ENCODE measurements around the gene PGAP1. TPM values are rescaled to one million over a fixed set of nuclear protein-coding genes. Genes with fewer than 3 reads are reported as not detected.

The PGAP1 gene
- total and polyA plus RNA-seq, 8 donors, result 0.56 to 56.9 (median 3.1) TPM

- no peak for DNase-seq
- H3K27me3 ChIP-seq, result no peaks in the 10 kb centered on the region
- H3K4me1 ChIP-seq, result no peaks in the 10 kb centered on the region
- no peak overlapping the region for H3K4me3 ChIP-seq
- H3K36me3 ChIP-seq, result peaks cover 0 to 55% (median 36%) of the 10 kb centered on the region in 4 donors
- H3K9me3 ChIP-seq, result no peaks in the 10 kb centered on the region
- TF ChIP-seq EP300 (IDR thresholded peaks at IDR 0.05) (no peak), POLR2AphosphoS5 (IDR thresholded peaks at IDR 0.05) (no peak), POLR2A (IDR thresholded peaks at IDR 0.05) (no peak)
- TF ChIP-seq, protein P1, sequence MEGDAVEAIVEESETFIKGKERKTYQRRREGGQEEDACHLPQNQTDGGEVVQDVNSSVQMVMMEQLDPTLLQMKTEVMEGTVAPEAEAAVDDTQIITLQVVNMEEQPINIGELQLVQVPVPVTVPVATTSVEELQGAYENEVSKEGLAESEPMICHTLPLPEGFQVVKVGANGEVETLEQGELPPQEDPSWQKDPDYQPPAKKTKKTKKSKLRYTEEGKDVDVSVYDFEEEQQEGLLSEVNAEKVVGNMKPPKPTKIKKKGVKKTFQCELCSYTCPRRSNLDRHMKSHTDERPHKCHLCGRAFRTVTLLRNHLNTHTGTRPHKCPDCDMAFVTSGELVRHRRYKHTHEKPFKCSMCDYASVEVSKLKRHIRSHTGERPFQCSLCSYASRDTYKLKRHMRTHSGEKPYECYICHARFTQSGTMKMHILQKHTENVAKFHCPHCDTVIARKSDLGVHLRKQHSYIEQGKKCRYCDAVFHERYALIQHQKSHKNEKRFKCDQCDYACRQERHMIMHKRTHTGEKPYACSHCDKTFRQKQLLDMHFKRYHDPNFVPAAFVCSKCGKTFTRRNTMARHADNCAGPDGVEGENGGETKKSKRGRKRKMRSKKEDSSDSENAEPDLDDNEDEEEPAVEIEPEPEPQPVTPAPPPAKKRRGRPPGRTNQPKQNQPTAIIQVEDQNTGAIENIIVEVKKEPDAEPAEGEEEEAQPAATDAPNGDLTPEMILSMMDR (IDR thresholded peaks at IDR 0.05), result no peak
- intact Hi-C loops (cut with DNase I; ENCODE audit: low total_unique reads), result no loop called here
- 89 to 99% (median 93%) methylated on average over 3 of the region's 3 CpGs for WGBS, 5 donors
- H3K27ac ChIP-seq, result no peak overlapping the region
Measured at GRCh38 chr2:196899976-196900375, 26.5 kb downstream of the PGAP1 start.

- DNase-seq, result no peak
- Histone ChIP-seq H3K4me1 (no peaks in the 10 kb centered on the region), H3K9me3 (no peaks in the 10 kb centered on the region), H3K36me3 (peaks cover 0 to 50% (median 21%) of the 10 kb centered on the region in 4 donors), H3K27ac (no peak overlapping the region), H3K4me3 (no peak overlapping the region), H3K27me3 (no peaks in the 10 kb centered on the region)
- intact Hi-C loops (cut with DNase I; ENCODE audit: low total_unique reads), result no loop called here
- WGBS, 5 donors, result 70 to 81% (median 76%) methylated on average over 2 of the region's 2 CpGs
- TF ChIP-seq POLR2A (IDR thresholded peaks at IDR 0.05), result no peak
- TF ChIP-seq, protein P1 (IDR thresholded peaks at IDR 0.05), result no peak
- TF ChIP-seq EP300 (IDR thresholded peaks at IDR 0.05), result no peak
- TF ChIP-seq POLR2AphosphoS5 (IDR thresholded peaks at IDR 0.05), result no peak
Measured at GRCh38 chr2:196891136-196891535, 35.4 kb downstream of the PGAP1 start.

DNA sequence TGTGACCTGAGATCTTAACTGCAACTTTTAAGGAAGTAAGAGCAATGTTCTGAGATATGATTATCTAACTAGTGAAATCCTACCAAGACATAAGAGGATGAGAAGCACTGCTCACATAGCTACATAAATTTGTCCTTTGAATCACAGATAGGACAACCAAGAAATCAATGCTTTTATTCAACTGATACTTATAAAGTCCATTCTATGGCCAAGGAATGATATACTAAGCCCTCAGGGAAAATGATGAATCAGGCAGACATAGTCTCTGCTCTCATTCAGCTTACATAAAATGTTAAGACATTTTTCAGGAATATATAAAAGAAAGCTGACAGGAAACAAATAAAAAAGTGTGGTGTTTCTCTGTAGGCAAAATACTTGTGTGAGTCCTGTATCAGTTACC is 39.1 kb downstream of the PGAP1 start:
- no peak overlapping the region for H3K4me3 ChIP-seq
- no peak for TF ChIP-seq POLR2A (IDR thresholded peaks at IDR 0.05)
- TF ChIP-seq, protein P1 (IDR thresholded peaks at IDR 0.05), result no peak
- no peak for TF ChIP-seq EP300 (IDR thresholded peaks at IDR 0.05)
- TF ChIP-seq POLR2AphosphoS5 (IDR thresholded peaks at IDR 0.05), result no peak
- no peaks in the 10 kb centered on the region for H3K9me3 ChIP-seq

DNA sequence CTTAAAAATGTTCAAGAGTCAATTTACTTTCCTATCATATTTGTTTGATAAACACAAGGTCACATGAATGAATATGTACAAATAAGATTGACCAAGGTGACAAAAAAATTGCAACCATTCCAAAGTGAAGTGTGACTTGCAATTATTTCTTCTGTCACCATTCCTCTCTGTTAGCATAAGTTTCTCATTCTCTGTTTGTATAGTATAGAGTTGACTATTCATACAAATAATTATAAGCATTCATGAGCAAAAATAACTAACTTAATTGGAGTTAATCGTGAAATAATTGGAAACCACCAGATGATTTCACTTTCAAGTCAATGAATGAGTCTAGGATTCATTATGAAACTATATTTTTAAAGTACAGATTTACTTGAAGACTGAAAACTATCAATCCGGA is 42.1 kb downstream of the PGAP1 start:
- no peaks in the 10 kb centered on the region for H3K9me3 ChIP-seq
- intact Hi-C loops (cut with DNase I; ENCODE audit: low total_unique reads), result no loop called here
- 81 to 84% (median 82%) methylated on average over 2 of the region's 2 CpGs for WGBS, 5 donors
- no peak for TF ChIP-seq EP300 (IDR thresholded peaks at IDR 0.05)
- TF ChIP-seq, protein P1 (IDR thresholded peaks at IDR 0.05), result no peak
- TF ChIP-seq POLR2AphosphoS5 (IDR thresholded peaks at IDR 0.05), result no peak
- no peak for TF ChIP-seq POLR2A (IDR thresholded peaks at IDR 0.05)
- no peaks in the 10 kb centered on the region for H3K27me3 ChIP-seq
- no peak overlapping the region for H3K27ac ChIP-seq
- peaks cover under 1 to 50% (median 35%) of the 10 kb centered on the region in 4 donors for H3K36me3 ChIP-seq
- no peaks in the 10 kb centered on the region for H3K4me1 ChIP-seq
- DNase-seq, result no peak
- no peak overlapping the region for H3K4me3 ChIP-seq

More for the DNA sequence above, 39.1 kb downstream of the PGAP1 start:
- Histone ChIP-seq H3K27ac (no peak overlapping the region), H3K4me1 (no peaks in the 10 kb centered on the region), H3K36me3 (peaks cover 0 to 43% (median 29%) of the 10 kb centered on the region in 4 donors), H3K27me3 (no peaks in the 10 kb centered on the region)
- intact Hi-C loops (cut with DNase I; ENCODE audit: low total_unique reads), result no loop called here
- DNase-seq, result no peak
